Panc1 (cell line): ENCODE measurements around the gene TSPYL2.

Source experiments
- POLR2AphosphoS5 ChIP-seq: IDR thresholded peaks from 2 replicates; pipeline ENCODE4 v1.6.1; 2012; ENCODE audit warnings: mild to moderate bottlenecking, low read depth, low read length, moderate library complexity
- SIN3A ChIP-seq: IDR thresholded peaks from 2 replicates; pipeline ENCODE4 v1.6.1; 2012; ENCODE audit warnings: low read depth, mild to moderate bottlenecking, low read length, moderate library complexity, borderline replicate concordance; ENCODE audit not compliant: insufficient read depth
- TF ChIP-seq, protein P1 (sequence below): fragments of 450-650 bp; IDR thresholded peaks from 2 replicates; pipeline ENCODE4 v1.5.1; 2017; ENCODE audit warnings: mild to moderate bottlenecking

DNA sequence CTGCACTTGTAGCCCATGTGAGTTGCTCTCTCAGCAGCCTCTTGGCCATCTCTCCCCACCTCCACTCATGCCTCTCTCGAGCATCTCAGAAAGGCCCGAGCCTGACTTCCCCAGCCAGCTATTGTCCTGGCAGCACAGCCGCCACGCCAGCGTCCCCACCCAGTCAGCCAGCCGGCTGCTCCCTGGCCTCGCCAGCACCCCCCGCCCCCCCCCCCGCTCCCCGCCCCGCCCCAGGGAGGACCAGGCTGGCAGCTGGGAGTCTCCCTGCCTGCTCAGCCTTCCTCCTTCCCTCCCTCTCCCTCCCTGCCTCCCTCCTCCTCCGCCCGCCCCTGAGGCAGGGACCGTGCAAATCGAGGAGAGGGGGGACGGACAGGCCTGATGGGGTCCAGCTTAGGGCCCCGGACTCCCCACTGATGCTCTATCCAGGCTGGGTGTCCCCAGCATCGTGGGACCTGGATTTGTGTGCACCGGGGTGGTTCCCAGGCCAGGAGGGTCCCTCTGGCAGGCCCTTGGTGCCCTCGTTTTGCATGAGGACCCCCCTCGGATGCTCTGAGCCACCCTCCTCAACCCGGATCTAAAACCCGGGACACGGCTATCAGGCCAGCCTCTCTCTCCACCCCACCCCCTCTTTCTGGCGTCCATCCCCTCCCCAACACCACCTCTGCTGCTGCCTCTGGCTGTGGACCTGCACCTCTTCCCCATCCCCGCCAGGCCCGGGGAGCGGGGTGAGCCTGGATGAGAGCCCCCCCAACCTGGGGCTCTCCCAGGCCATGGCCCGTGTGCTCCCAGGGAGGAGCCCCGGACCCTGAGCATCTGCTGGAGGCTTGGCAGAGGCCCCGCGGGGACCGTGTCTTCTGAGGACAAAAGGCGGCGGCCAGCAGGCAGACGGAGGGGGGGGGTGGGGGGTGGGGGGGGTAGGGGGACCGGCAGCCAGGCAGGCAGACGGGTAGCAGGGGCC is 33.7 kb upstream of the TSPYL2 start, which contains the start of gene GPR173:
- TF ChIP-seq POLR2AphosphoS5 (no peak), SIN3A (no peak)
- TF ChIP-seq, protein P1, sequence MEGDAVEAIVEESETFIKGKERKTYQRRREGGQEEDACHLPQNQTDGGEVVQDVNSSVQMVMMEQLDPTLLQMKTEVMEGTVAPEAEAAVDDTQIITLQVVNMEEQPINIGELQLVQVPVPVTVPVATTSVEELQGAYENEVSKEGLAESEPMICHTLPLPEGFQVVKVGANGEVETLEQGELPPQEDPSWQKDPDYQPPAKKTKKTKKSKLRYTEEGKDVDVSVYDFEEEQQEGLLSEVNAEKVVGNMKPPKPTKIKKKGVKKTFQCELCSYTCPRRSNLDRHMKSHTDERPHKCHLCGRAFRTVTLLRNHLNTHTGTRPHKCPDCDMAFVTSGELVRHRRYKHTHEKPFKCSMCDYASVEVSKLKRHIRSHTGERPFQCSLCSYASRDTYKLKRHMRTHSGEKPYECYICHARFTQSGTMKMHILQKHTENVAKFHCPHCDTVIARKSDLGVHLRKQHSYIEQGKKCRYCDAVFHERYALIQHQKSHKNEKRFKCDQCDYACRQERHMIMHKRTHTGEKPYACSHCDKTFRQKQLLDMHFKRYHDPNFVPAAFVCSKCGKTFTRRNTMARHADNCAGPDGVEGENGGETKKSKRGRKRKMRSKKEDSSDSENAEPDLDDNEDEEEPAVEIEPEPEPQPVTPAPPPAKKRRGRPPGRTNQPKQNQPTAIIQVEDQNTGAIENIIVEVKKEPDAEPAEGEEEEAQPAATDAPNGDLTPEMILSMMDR, result no peak
